Fibroblast of skin of scalp (primary cell): Measurements from ENCODE around the gene TEAD1.

Source experiments
- DNase-seq: peaks from one replicate; pipeline ENCODE4 v3.0.0-alpha.2; 2013

TEAD1 gene

GRCh38 chr11:12767577-12767976 lies 93.4 kb downstream of the TEAD1 start:
- no peak for DNase-seq

- no peak for DNase-seq
Measured at GRCh38 chr11:12768726-12769673, 94.8 kb downstream of the TEAD1 start.

GRCh38 chr11:12769834-12770345 lies 95.7 kb downstream of the TEAD1 start:
- DNase-seq, result peak; percentile 91

GRCh38 chr11:12770435-12770834 lies 96.2 kb downstream of the TEAD1 start:
- no peak for DNase-seq

GRCh38 chr11:12770966-12771597 lies 96.9 kb downstream of the TEAD1 start:
- no peak for DNase-seq

- DNase-seq, result no peak
Measured at GRCh38 chr11:12771875-12772274, 97.7 kb downstream of the TEAD1 start.

- DNase-seq, result no peak
Measured at GRCh38 chr11:12772324-12772723, 98.1 kb downstream of the TEAD1 start.

GRCh38 chr11:12773591-12773990 lies 99.4 kb downstream of the TEAD1 start:
- no peak for DNase-seq

GRCh38 chr11:12775955-12776354 lies 101.7 kb downstream of the TEAD1 start:
- no peak for DNase-seq

- no peak for DNase-seq
Measured at GRCh38 chr11:12777208-12777874, 103.1 kb downstream of the TEAD1 start.

- DNase-seq, result no peak
Measured at GRCh38 chr11:12778240-12778905, 104.2 kb downstream of the TEAD1 start.

- DNase-seq, result no peak
Measured at GRCh38 chr11:12783765-12784164, 109.5 kb downstream of the TEAD1 start.

- DNase-seq, result peak; percentile 77
Measured at GRCh38 chr11:12784445-12784844, 110.2 kb downstream of the TEAD1 start.

- DNase-seq, result peak; percentile 40
Measured at GRCh38 chr11:12784987-12785386, 110.8 kb downstream of the TEAD1 start.

- DNase-seq, result no peak
Measured at GRCh38 chr11:12785901-12786300, 111.7 kb downstream of the TEAD1 start.

GRCh38 chr11:12786450-12786849 lies 112.2 kb downstream of the TEAD1 start:
- no peak for DNase-seq

GRCh38 chr11:12786891-12787290 lies 112.7 kb downstream of the TEAD1 start:
- DNase-seq, result no peak

- peak; percentile 79 for DNase-seq
Measured at GRCh38 chr11:12787847-12788246, 113.6 kb downstream of the TEAD1 start.

- DNase-seq, result no peak
Measured at GRCh38 chr11:12789054-12789453, 114.8 kb downstream of the TEAD1 start.

GRCh38 chr11:12789596-12790215 lies 115.5 kb downstream of the TEAD1 start:
- no peak for DNase-seq

GRCh38 chr11:12790861-12791616 lies 116.8 kb downstream of the TEAD1 start:
- no peak for DNase-seq
